Measurements from ENCODE around the gene NDUFC1. TPM values are rescaled to one million over a fixed set of nuclear protein-coding genes. Genes with fewer than 3 reads are reported as not detected.
"Not testable (repeated sequence)": the region's sequence is repeated elsewhere in the genome, so short reads cannot be mapped to it uniquely, and the experiment has no call there.

NDUFC1 gene
- total RNA-seq, 1 donor from 2014 or later: 47.5 TPM

- no peak overlapping the region for H3K9ac ChIP-seq (ENCODE audit: low read depth in 1 of 3, low read length in 3 of 3)
- no peaks in the 10 kb centered on the region for H3K9me3 ChIP-seq (ENCODE audit: control insufficient read depth in 3 of 3, low read length in 3 of 3)
- no peak overlapping the region for H3K27ac ChIP-seq (ENCODE audit: low read depth, low read length)
- no peak overlapping the region for H3K4me3 ChIP-seq (ENCODE audit: low read length in 3 of 3)
- H3K27me3 ChIP-seq (ENCODE audit: control insufficient read depth in 3 of 3, insufficient read depth in 3 of 3, low read length in 3 of 3): no peaks in the 10 kb centered on the region
- H3K36me3 ChIP-seq (ENCODE audit: control insufficient read depth in 3 of 3, insufficient read depth in 3 of 3, low read length in 3 of 3): no peaks in the 10 kb centered on the region
- H3K4me1 ChIP-seq (ENCODE audit: control insufficient read depth in 3 of 3, insufficient read depth in 3 of 3, low read length in 3 of 3): peaks cover 0 to 5% (median 2%) of the 10 kb centered on the region in 3 donors
Measured at GRCh38 chr4:139317635-139318034, 15.4 kb upstream of the NDUFC1 start.

GRCh38 chr4:139316733-139317132 is 14.5 kb upstream of the NDUFC1 start:
- H3K9me3 ChIP-seq (ENCODE audit: control insufficient read depth in 3 of 3, low read length in 3 of 3): no peaks in the 10 kb centered on the region
- H3K4me3 ChIP-seq (ENCODE audit: low read length in 3 of 3): no peak overlapping the region
- no peaks in the 10 kb centered on the region for H3K36me3 ChIP-seq (ENCODE audit: control insufficient read depth in 3 of 3, insufficient read depth in 3 of 3, low read length in 3 of 3)
- H3K27me3 ChIP-seq (ENCODE audit: control insufficient read depth in 3 of 3, insufficient read depth in 3 of 3, low read length in 3 of 3): no peaks in the 10 kb centered on the region
- no peak overlapping the region for H3K27ac ChIP-seq (ENCODE audit: low read depth, low read length)
- H3K4me1 ChIP-seq (ENCODE audit: control insufficient read depth in 3 of 3, insufficient read depth in 3 of 3, low read length in 3 of 3): peaks cover 0 to 5% (median 2%) of the 10 kb centered on the region in 3 donors
- H3K9ac ChIP-seq (ENCODE audit: low read depth in 1 of 3, low read length in 3 of 3): no peak overlapping the region

DNA sequence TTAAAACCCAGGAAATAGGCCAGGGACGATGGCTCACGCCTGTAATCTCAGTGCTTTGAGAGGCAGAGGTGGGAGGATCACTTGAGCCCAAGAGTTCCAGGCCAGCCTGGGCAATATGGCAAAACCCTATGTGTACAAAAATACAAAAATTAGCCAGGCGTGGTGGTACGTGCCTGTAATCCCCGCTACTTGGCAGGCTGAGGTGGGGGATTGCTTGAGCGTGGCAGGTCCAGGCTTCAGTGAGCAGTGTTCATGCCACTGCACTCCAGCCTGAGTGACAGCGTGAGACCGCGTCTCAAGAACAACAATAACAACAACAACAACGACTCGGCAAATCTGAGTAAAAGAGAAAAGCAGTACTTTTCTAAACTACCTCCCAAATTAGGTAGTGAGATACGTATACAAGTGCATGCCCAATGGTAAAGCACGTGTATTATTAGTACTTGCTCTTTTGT is 13.0 kb upstream of the NDUFC1 start:
- Histone ChIP-seq H3K4me1 (ENCODE audit: control insufficient read depth in 3 of 3, insufficient read depth in 3 of 3, low read length in 3 of 3) (peaks cover 0 to 5% (median 0%) of the 10 kb centered on the region in 3 donors), H3K4me3 (ENCODE audit: low read length in 3 of 3) (no peak overlapping the region), H3K9me3 (ENCODE audit: control insufficient read depth in 3 of 3, low read length in 3 of 3) (no peaks in the 10 kb centered on the region), H3K27me3 (ENCODE audit: control insufficient read depth in 3 of 3, insufficient read depth in 3 of 3, low read length in 3 of 3) (no peaks in the 10 kb centered on the region), H3K27ac (ENCODE audit: low read depth, low read length) (peak overlapping the region; percentile 19), H3K9ac (ENCODE audit: low read depth in 1 of 3, low read length in 3 of 3) (no peak overlapping the region), H3K36me3 (ENCODE audit: control insufficient read depth in 3 of 3, insufficient read depth in 3 of 3, low read length in 3 of 3) (no peaks in the 10 kb centered on the region)

- H3K9ac ChIP-seq (ENCODE audit: low read depth in 1 of 3, low read length in 3 of 3): no peak overlapping the region
- no peaks in the 10 kb centered on the region for H3K36me3 ChIP-seq (ENCODE audit: control insufficient read depth in 3 of 3, insufficient read depth in 3 of 3, low read length in 3 of 3)
- H3K4me1 ChIP-seq (ENCODE audit: control insufficient read depth in 3 of 3, insufficient read depth in 3 of 3, low read length in 3 of 3): peaks cover 0 to 5% (median 0%) of the 10 kb centered on the region in 3 donors
- H3K4me3 ChIP-seq (ENCODE audit: low read length in 3 of 3): no peak overlapping the region
- H3K27ac ChIP-seq (ENCODE audit: low read depth, low read length): no peak overlapping the region
- no peaks in the 10 kb centered on the region for H3K9me3 ChIP-seq (ENCODE audit: control insufficient read depth in 3 of 3, low read length in 3 of 3)
- no peaks in the 10 kb centered on the region for H3K27me3 ChIP-seq (ENCODE audit: control insufficient read depth in 3 of 3, insufficient read depth in 3 of 3, low read length in 3 of 3)
Measured at GRCh38 chr4:139314047-139314800, 11.9 kb upstream of the NDUFC1 start.

DNA sequence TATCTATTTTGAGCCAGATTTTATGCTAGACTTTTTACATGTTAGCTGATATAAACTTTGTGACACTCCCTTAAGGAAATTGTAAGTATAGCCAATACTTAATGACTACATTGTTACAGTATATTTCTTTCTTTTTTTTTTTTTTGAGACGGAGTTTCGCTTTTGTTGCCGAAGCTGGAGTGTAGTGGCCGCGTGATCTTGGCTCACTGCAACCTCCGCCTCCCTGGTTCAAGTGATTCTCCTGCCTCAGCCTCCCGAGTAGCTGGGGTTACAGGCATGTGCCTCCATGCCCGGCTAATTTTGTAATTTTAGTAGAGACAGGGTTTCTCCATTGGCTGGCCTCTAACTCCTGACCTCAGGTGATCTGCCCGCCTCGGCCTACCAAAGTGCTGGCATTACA is 11.1 kb upstream of the NDUFC1 start:
- not testable (repeated sequence) for H3K36me3 ChIP-seq (ENCODE audit: control insufficient read depth in 3 of 3, insufficient read depth in 3 of 3, low read length in 3 of 3); H3K27me3 ChIP-seq (ENCODE audit: control insufficient read depth in 3 of 3, insufficient read depth in 3 of 3, low read length in 3 of 3); H3K4me1 ChIP-seq (ENCODE audit: control insufficient read depth in 3 of 3, insufficient read depth in 3 of 3, low read length in 3 of 3); H3K27ac ChIP-seq (ENCODE audit: low read depth, low read length); H3K4me3 ChIP-seq (ENCODE audit: low read length in 3 of 3); H3K9me3 ChIP-seq (ENCODE audit: control insufficient read depth in 3 of 3, low read length in 3 of 3); H3K9ac ChIP-seq (ENCODE audit: low read depth in 1 of 3, low read length in 3 of 3)

GRCh38 chr4:139312552-139313332 is 10.5 kb upstream of the NDUFC1 start:
- Histone ChIP-seq H3K4me1 (ENCODE audit: control insufficient read depth in 3 of 3, insufficient read depth in 3 of 3, low read length in 3 of 3) (peaks cover 0 to 5% (median 0%) of the 10 kb centered on the region in 3 donors), H3K27me3 (ENCODE audit: control insufficient read depth in 3 of 3, insufficient read depth in 3 of 3, low read length in 3 of 3) (no peaks in the 10 kb centered on the region), H3K27ac (ENCODE audit: low read depth, low read length) (no peak overlapping the region), H3K36me3 (ENCODE audit: control insufficient read depth in 3 of 3, insufficient read depth in 3 of 3, low read length in 3 of 3) (no peaks in the 10 kb centered on the region), H3K9ac (ENCODE audit: low read depth in 1 of 3, low read length in 3 of 3) (no peak overlapping the region), H3K4me3 (ENCODE audit: low read length in 3 of 3) (no peak overlapping the region), H3K9me3 (ENCODE audit: control insufficient read depth in 3 of 3, low read length in 3 of 3) (no peaks in the 10 kb centered on the region)

DNA sequence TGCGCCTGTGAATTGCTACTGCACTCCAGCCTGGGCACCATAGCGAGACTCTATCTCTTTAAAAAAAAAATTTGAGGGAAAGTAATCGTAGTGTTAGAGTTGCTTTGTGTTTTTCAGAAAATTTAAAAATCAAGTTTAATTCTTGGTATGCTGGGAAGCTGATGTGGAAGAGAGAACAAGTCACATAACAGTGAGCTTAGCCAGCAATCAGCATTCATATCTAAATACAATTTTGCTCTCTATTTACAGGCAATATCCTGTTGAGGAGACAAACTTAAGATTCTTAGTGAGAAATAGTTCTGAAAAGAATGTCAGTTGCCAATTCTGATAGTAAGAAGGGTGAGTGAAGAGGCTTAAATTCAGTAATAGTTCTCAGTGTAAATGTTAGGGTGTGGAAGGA is 9.6 kb upstream of the NDUFC1 start:
- Histone ChIP-seq H3K36me3 (ENCODE audit: control insufficient read depth in 3 of 3, insufficient read depth in 3 of 3, low read length in 3 of 3) (no peaks in the 10 kb centered on the region), H3K9me3 (ENCODE audit: control insufficient read depth in 3 of 3, low read length in 3 of 3) (no peaks in the 10 kb centered on the region), H3K9ac (ENCODE audit: low read depth in 1 of 3, low read length in 3 of 3) (no peak overlapping the region), H3K27ac (ENCODE audit: low read depth, low read length) (no peak overlapping the region), H3K4me1 (ENCODE audit: control insufficient read depth in 3 of 3, insufficient read depth in 3 of 3, low read length in 3 of 3) (peaks cover 0 to 5% (median 0%) of the 10 kb centered on the region in 3 donors), H3K4me3 (ENCODE audit: low read length in 3 of 3) (no peak overlapping the region), H3K27me3 (ENCODE audit: control insufficient read depth in 3 of 3, insufficient read depth in 3 of 3, low read length in 3 of 3) (no peaks in the 10 kb centered on the region)

GRCh38 chr4:139304920-139305319 is 2.6 kb upstream of the NDUFC1 start:
- Histone ChIP-seq H3K36me3 (ENCODE audit: control insufficient read depth in 3 of 3, insufficient read depth in 3 of 3, low read length in 3 of 3) (peaks cover 0 to 11% (median 0%) of the 10 kb centered on the region in 3 donors), H3K27me3 (ENCODE audit: control insufficient read depth in 3 of 3, insufficient read depth in 3 of 3, low read length in 3 of 3) (no peaks in the 10 kb centered on the region), H3K4me3 (ENCODE audit: low read length in 3 of 3) (no peak overlapping the region), H3K9ac (ENCODE audit: low read depth in 1 of 3, low read length in 3 of 3) (no peak overlapping the region), H3K27ac (ENCODE audit: low read depth, low read length) (no peak overlapping the region), H3K9me3 (ENCODE audit: control insufficient read depth in 3 of 3, low read length in 3 of 3) (no peaks in the 10 kb centered on the region), H3K4me1 (ENCODE audit: control insufficient read depth in 3 of 3, insufficient read depth in 3 of 3, low read length in 3 of 3) (peaks cover 3 to 27% (median 8%) of the 10 kb centered on the region in 3 donors)

DNA sequence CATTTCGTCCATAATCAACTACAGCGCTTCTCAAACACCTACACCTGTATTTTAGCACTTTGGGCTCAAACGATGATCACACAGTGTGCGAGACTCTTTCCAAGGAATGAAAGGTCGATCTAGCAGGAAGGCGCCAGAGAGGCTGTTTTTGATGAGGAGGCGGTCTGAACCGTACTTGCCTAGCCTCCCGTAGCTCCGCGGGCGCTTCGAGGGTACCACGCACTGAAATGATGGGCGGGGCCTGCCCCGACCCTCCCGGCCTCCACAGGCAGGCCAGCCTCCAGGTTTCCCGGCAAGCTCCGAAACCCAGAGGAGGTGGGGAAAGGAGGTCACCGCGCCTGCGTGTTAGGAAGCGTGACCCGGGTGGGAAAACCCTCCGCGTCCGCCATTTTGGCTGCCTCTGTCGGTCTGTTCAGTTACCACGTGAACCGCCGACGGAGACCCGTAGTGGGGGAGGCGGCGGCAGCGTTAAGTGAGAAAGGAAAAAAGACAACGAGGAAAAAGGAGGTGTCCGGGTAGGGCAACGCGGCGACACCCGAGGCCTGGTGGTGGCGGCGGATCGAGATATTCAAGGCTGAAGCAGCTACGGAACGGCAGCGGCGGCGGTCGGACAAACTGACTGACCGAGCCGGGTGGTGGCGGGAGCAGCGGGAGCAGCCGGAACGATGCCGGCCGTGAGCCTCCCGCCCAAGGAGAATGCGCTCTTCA is 1.0 kb downstream of the NDUFC1 start, which contains the start of gene NAA15:
TSS of gene NAA15 (plus strand) at position 393 of the 708 bp plus-strand sequence. CDS start at position 666, 273 bp downstream.
- H3K4me3 ChIP-seq (ENCODE audit: low read length in 3 of 3): peak within 1 kb of the TSS; percentile 95 to 100 (median 99)
- H3K9me3 ChIP-seq (ENCODE audit: control insufficient read depth in 3 of 3, low read length in 3 of 3): no peaks in the 10 kb centered on the region
- peak within 1 kb of the TSS; percentile 90 to 99 (median 95) for H3K9ac ChIP-seq (ENCODE audit: low read depth in 1 of 3, low read length in 3 of 3)
- H3K4me1 ChIP-seq (ENCODE audit: control insufficient read depth in 3 of 3, insufficient read depth in 3 of 3, low read length in 3 of 3): peaks cover 14 to 39% (median 19%) of the 10 kb centered on the region in 3 donors
- H3K36me3 ChIP-seq (ENCODE audit: control insufficient read depth in 3 of 3, insufficient read depth in 3 of 3, low read length in 3 of 3): peaks cover 0 to 11% (median 0%) of the 10 kb centered on the region in 3 donors
- H3K27me3 ChIP-seq (ENCODE audit: control insufficient read depth in 3 of 3, insufficient read depth in 3 of 3, low read length in 3 of 3): no peaks in the 10 kb centered on the region
- H3K27ac ChIP-seq (ENCODE audit: low read depth, low read length): peak within 1 kb of the TSS; percentile 96
